Endothelial cell (in vitro differentiated cells): ENCODE data around the gene COG5. TPM values are rescaled to one million over a fixed set of nuclear protein-coding genes. Genes with fewer than 3 reads are reported as not detected.

Source experiments
- DNase-seq: peaks from one replicate; pipeline ENCODE4 v3.0.0; 2021; ENCODE audit warnings: low spot score
- H3K27ac Mint-ChIP-seq: one replicate; pipeline ENCODE4 v1.8.0; 2021; ENCODE audit warnings: mixed read lengths, inconsistent platforms; ENCODE audit not compliant: unreplicated experiment
- H3K27me3 Mint-ChIP-seq: one replicate; pipeline ENCODE4 v1.8.0; 2021; ENCODE audit warnings: mild to moderate bottlenecking, moderate library complexity, mixed read lengths, inconsistent platforms; ENCODE audit not compliant: unreplicated experiment
- H3K36me3 Mint-ChIP-seq: one replicate; pipeline ENCODE4 v1.8.0; 2021; ENCODE audit warnings: mild to moderate bottlenecking, low read depth, mixed read lengths, inconsistent platforms; ENCODE audit not compliant: unreplicated experiment
- H3K4me1 Mint-ChIP-seq: one replicate; pipeline ENCODE4 v1.8.0; 2021; ENCODE audit warnings: mild to moderate bottlenecking, mixed read lengths, inconsistent platforms; ENCODE audit not compliant: unreplicated experiment
- H3K4me3 Mint-ChIP-seq: one replicate; pipeline ENCODE4 v1.8.0; 2021; ENCODE audit warnings: mild to moderate bottlenecking, mixed read lengths, inconsistent platforms; ENCODE audit not compliant: unreplicated experiment
- H3K9me3 Mint-ChIP-seq: one replicate; pipeline ENCODE4 v1.8.0; 2021; ENCODE audit warnings: mixed read lengths, inconsistent platforms; ENCODE audit not compliant: unreplicated experiment
- total RNA-seq: library from RNA; stranded (reverse); fragmentation: NEBNext Ultra II Directional; extraction: Animal tissue kit (Norgen Biotek cat#: 25700); gene quantifications from one replicate; pipeline ENCODE4 v1.2.1, GENCODE V29; 2021; ENCODE audit not compliant: unreplicated experiment
- TF ChIP-seq, protein P1 (sequence below): fragments of 200-600 bp; sonication (generic); IDR thresholded peaks from one replicate; pipeline ENCODE4 v1.5.0; 2021; ENCODE audit warnings: antibody characterized with exemption; ENCODE audit not compliant: unreplicated experiment

COG5 gene
- total RNA-seq, 1 donor from 2014 or later = 26.7 TPM

DNA sequence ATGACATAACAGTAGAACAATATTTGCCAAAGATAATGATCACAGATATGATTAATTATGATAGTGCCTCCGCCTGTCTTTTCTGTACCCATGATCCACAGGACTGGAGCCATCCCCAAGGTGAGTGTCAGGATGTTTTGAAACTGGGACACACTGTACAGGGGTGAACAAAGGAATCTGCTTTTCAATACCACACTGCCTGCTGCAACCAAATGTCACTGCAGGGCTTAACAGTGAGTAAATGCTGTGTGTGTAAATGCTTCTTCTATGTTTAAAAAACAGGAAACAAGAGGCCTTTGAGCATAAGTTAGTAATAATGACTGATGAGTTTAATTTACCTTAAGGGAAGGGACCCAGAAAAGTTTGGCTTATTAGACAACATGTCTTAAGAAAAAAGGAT lies 329.7 kb downstream of the COG5 start:
- Mint-ChIP-seq H3K36me3 (no peaks in the 10 kb centered on the region), H3K4me1 (no peaks in the 10 kb centered on the region), H3K27me3 (no peaks in the 10 kb centered on the region), H3K27ac (no peak overlapping the region), H3K4me3 (no peak overlapping the region), H3K9me3 (no peaks in the 10 kb centered on the region)
- DNase-seq = no peak
- TF ChIP-seq, protein P1, sequence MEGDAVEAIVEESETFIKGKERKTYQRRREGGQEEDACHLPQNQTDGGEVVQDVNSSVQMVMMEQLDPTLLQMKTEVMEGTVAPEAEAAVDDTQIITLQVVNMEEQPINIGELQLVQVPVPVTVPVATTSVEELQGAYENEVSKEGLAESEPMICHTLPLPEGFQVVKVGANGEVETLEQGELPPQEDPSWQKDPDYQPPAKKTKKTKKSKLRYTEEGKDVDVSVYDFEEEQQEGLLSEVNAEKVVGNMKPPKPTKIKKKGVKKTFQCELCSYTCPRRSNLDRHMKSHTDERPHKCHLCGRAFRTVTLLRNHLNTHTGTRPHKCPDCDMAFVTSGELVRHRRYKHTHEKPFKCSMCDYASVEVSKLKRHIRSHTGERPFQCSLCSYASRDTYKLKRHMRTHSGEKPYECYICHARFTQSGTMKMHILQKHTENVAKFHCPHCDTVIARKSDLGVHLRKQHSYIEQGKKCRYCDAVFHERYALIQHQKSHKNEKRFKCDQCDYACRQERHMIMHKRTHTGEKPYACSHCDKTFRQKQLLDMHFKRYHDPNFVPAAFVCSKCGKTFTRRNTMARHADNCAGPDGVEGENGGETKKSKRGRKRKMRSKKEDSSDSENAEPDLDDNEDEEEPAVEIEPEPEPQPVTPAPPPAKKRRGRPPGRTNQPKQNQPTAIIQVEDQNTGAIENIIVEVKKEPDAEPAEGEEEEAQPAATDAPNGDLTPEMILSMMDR = no peak

DNA sequence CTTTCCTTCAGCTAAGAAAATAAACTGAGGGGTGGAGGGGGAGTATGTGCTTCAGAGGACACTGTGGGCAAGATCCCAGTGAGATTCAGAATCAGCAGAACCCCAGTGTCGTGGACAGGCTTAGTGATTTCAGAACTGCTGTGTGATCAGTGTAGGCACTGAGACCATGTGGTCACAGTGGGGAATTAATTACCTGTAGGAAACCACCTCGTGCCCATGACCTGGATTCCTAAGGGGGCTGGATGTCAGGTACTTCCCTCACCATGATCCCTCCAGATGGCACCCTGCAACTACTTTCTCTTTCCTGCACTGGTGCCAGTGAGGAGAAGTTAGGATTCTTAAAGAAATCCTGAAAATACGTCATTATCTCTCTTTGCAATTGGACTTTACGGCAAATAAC lies 330.5 kb downstream of the COG5 start:
- DNase-seq = no peak
- Mint-ChIP-seq H3K27me3 (no peaks in the 10 kb centered on the region), H3K36me3 (no peaks in the 10 kb centered on the region), H3K27ac (no peak overlapping the region), H3K4me3 (no peak overlapping the region), H3K4me1 (no peaks in the 10 kb centered on the region), H3K9me3 (no peaks in the 10 kb centered on the region)
- TF ChIP-seq, protein P1 = no peak

DNA sequence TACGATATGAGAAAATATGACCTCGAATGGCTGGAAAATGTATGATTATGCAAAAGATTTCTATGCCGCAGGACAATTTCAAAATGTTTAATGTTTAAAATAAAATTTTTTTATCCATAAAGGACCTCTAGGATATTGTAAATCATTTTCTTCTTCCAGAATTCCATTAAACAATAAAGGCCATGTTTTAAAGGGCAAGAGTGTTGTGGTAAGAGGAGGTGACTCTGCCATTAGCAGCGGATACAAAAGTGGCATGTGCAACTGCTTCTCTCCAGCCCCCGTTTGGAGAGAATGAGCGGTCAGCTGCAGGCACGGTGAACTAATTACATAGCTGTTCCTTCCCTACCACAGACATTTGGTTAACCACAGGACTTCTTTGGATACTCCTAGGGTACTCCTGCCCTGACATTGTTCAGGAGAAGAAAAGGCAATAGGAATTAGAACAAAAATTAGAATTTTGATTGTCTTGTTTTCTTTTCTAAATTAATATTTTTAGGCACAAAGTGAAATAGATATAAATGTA lies 331.1 kb downstream of the COG5 start:
- DNase-seq = no peak
- Mint-ChIP-seq H3K9me3 (no peaks in the 10 kb centered on the region), H3K4me3 (no peak overlapping the region), H3K27ac (no peak overlapping the region), H3K27me3 (no peaks in the 10 kb centered on the region), H3K36me3 (no peaks in the 10 kb centered on the region), H3K4me1 (no peaks in the 10 kb centered on the region)
- TF ChIP-seq, protein P1 = no peak

- no peaks in the 10 kb centered on the region for H3K4me1 Mint-ChIP-seq
- H3K9me3 Mint-ChIP-seq = no peaks in the 10 kb centered on the region
- no peaks in the 10 kb centered on the region for H3K27me3 Mint-ChIP-seq
- no peak for DNase-seq
- TF ChIP-seq, protein P1 = no peak
- H3K36me3 Mint-ChIP-seq = no peaks in the 10 kb centered on the region
- H3K27ac Mint-ChIP-seq = no peak overlapping the region
- no peak overlapping the region for H3K4me3 Mint-ChIP-seq
Measured at GRCh38 chr7:107230334-107230733, 333.4 kb downstream of the COG5 start.

- Mint-ChIP-seq H3K36me3 (no peaks in the 10 kb centered on the region), H3K27me3 (no peaks in the 10 kb centered on the region), H3K4me1 (no peaks in the 10 kb centered on the region), H3K27ac (no peak overlapping the region), H3K4me3 (no peak overlapping the region), H3K9me3 (no peaks in the 10 kb centered on the region)
- TF ChIP-seq, protein P1 = no peak
- no peak for DNase-seq
Measured at GRCh38 chr7:107228291-107228690, 335.4 kb downstream of the COG5 start.
